ENCODE measurements around the gene TSPAN13. TPM values are rescaled to one million over a fixed set of nuclear protein-coding genes. Genes with fewer than 3 reads are reported as not detected.

Gene TSPAN13
- total and polyA plus RNA-seq, 2 of the 8 experiments (the other 6 are each of a cell fraction or from before 2014, with no cell fraction given), result 15.3 to 28.1 TPM

GRCh38 chr7:16787127-16787526 is 33.6 kb downstream of the TSPAN13 start:
- Histone ChIP-seq H2BK12ac (ENCODE audit: low read depth, low read length) (no peak overlapping the region), H3K79me1 (ENCODE audit: low read depth, low read length) (no peaks in the 10 kb centered on the region; the same call in 1 of the 2 replicates), H3K36me3 (ENCODE audit: control insufficient read depth in 2 of 4, insufficient read depth in 4 of 4, low read length in 3 of 4) (no peaks in the 10 kb centered on the region; a peak in 1 of 8 replicates), H3K23ac (ENCODE audit: insufficient read length) (no peak overlapping the region), H3K23me2 (ENCODE audit: low read depth, low read length) (no peaks in the 10 kb centered on the region), H3K18ac (ENCODE audit: extremely low read depth, low read length) (no peak overlapping the region), H3K4me2 (ENCODE audit: insufficient read depth in 1 of 2, low read depth in 2 of 2, low read length in 2 of 2) (no peak overlapping the region), H2BK120ac (replicated peaks; ENCODE audit: low read depth, low read length) (no peak overlapping the region), H3K9ac (replicated peaks in 1 of 4; ENCODE audit: extremely low read depth in 1 of 4, low read depth in 3 of 4, low read length in 3 of 4) (no peak overlapping the region), H2AFZ (ENCODE audit: low read length) (no peak overlapping the region), H3K27me3 (replicated peaks in 1 of 4; ENCODE audit: control insufficient read depth in 3 of 4, extremely low read depth in 1 of 4, insufficient read depth in 3 of 4, low read length in 3 of 4) (no peaks in the 10 kb centered on the region), H2AK5ac (ENCODE audit: low read depth, low read length) (no peak overlapping the region), H3K14ac (ENCODE audit: insufficient read length) (no peak overlapping the region), H3K4ac (replicated peaks; ENCODE audit: insufficient read length, low read depth, low read length) (no peak overlapping the region), H3K56ac (replicated peaks; ENCODE audit: insufficient read length, low read depth, low read length) (no peak overlapping the region), H2BK15ac (ENCODE audit: low read length) (no peak overlapping the region), H4K20me1 (replicated peaks in 1 of 2; ENCODE audit: control insufficient read depth in 1 of 2, insufficient read depth in 2 of 2, low read length in 2 of 2) (no peaks in the 10 kb centered on the region), H2BK20ac (ENCODE audit: low read length) (no peak overlapping the region), H3K27ac (ENCODE audit: low read depth, low read length) (no peak overlapping the region), H3K9me3 (ENCODE audit: insufficient read depth in 2 of 2, low read depth in 1 of 2, low read length in 1 of 2) (no peaks in the 10 kb centered on the region; a peak in 1 of 4 replicates), H4K91ac (replicated peaks; ENCODE audit: insufficient read length, low read length) (no peak overlapping the region), H4K8ac (ENCODE audit: extremely low read depth, insufficient read depth, low read length) (no peak overlapping the region), H3K79me2 (ENCODE audit: control insufficient read depth in 1 of 2, insufficient read depth in 2 of 2, low read length in 2 of 2) (no peaks in the 10 kb centered on the region), H2BK5ac (ENCODE audit: low read depth, low read length) (no peak overlapping the region), H3K4me1 (replicated peaks in 1 of 4; ENCODE audit: control insufficient read depth in 3 of 4, insufficient read depth in 4 of 4, low read length in 3 of 4) (no peaks in the 10 kb centered on the region), H3K4me3 (ENCODE audit: extremely low read depth in 1 of 4, insufficient read depth in 2 of 4, low read depth in 3 of 4, low read length in 4 of 4) (no peak overlapping the region), H4K5ac (ENCODE audit: insufficient read length, low read depth, low read length) (no peak overlapping the region)
- WGBS, 2 experiments (ENCODE audit: extremely low coverage in 1 of 2, insufficient coverage in 1 of 2, insufficient read length in 1 of 2, insufficient replicate concordance in 2 of 2, low coverage in 1 of 2, low lambda C conversion rate in 2 of 2, missing lambda C conversion rate in 1 of 2), result 88% methylated on average over 1 of the region's 1 CpG; no CpG with 5 or more reads in 1 of the 2 experiments
- CTCF ChIA-PET (ENCODE audit: partially characterized antibody), result interaction anchor here (1.2 kb wide), 1 partner anchor 14 kb away, joined by 8 read pairs; no protein-coding TSS in a partner anchor
- no peak for DNase-seq (ENCODE audit: low read depth in 1 of 2, low spot score in 2 of 2)
- POLR2A ChIA-PET (ENCODE audit: partially characterized antibody), result no interaction called here
- TF ChIP-seq CHD1 (IDR thresholded peaks at IDR 0.05; ENCODE audit: low read depth, low read length), result no peak
- FAIRE-seq, result no peak
